HEK293T (cell line): Measurements from ENCODE around the gene EPHB1.

Experiments
- CTCF ChIA-PET: fragments of 350-600 bp; formaldehyde crosslinking; extraction: SDS; loops from one replicate; lab custom pipeline; 2021; ENCODE audit warnings: antibody characterized with exemption, inconsistent platforms; lab: Yijun Ruan, JAX
- POLR2A ChIA-PET: fragments of 350-600 bp; formaldehyde crosslinking; extraction: SDS; loops from one replicate; lab custom pipeline; 2020; ENCODE audit warnings: antibody characterized with exemption, inconsistent platforms; lab: Yijun Ruan, JAX
- DNase-seq: peaks from one replicate; pipeline ENCODE4 v3.0.0; 2012; ENCODE audit warnings: mixed read lengths; ENCODE audit errors: extremely low spot score
- ARNT ChIP-seq: fragments of 450-650 bp; IDR thresholded peaks from 2 replicates; pipeline ENCODE4 v1.6.1; 2017; ENCODE audit warnings: mild to moderate bottlenecking
- BHLHE40 ChIP-seq: fragments of 450-650 bp; IDR thresholded peaks from 2 replicates; pipeline ENCODE4 v1.6.1; 2016; ENCODE audit warnings: mild to moderate bottlenecking, moderate library complexity, borderline replicate concordance
- CTBP1 ChIP-seq: fragments of 450-650 bp; IDR thresholded peaks from 2 replicates; pipeline ENCODE4 v1.6.1; 2016; ENCODE audit warnings: borderline replicate concordance
- ELF4 ChIP-seq: fragments of 450-650 bp; IDR thresholded peaks from 2 replicates; pipeline ENCODE4 v1.6.1; 2017; ENCODE audit warnings: antibody characterized with exemption
- FOXA1 ChIP-seq: fragments of 450-650 bp; IDR thresholded peaks from 2 replicates; pipeline ENCODE4 v1.6.1; 2016; ENCODE audit warnings: mild to moderate bottlenecking
- FOXK2 ChIP-seq: fragments of 450-650 bp; IDR thresholded peaks from 2 replicates; pipeline ENCODE4 v1.6.1; 2016; ENCODE audit warnings: mild to moderate bottlenecking
- FOXM1 ChIP-seq: fragments of 450-650 bp; IDR thresholded peaks from 2 replicates; pipeline ENCODE4 v1.6.1; 2017; ENCODE audit warnings: mild to moderate bottlenecking, borderline replicate concordance
- HDGF ChIP-seq: fragments of 450-650 bp; IDR thresholded peaks from 2 replicates; pipeline ENCODE4 v1.6.1; 2017; ENCODE audit warnings: antibody characterized with exemption, borderline replicate concordance
- L3MBTL2 ChIP-seq: fragments of 450-650 bp; conservative IDR thresholded peaks from 2 replicates; pipeline ENCODE4 v1.6.1; 2016; ENCODE audit warnings: mild to moderate bottlenecking
- LEF1 ChIP-seq: fragments of 450-650 bp; IDR thresholded peaks from 2 replicates; pipeline ENCODE4 v1.6.1; 2017; ENCODE audit warnings: mild to moderate bottlenecking, borderline replicate concordance
- NFRKB ChIP-seq: fragments of 450-650 bp; IDR thresholded peaks from 2 replicates; pipeline ENCODE4 v1.6.1; 2016; ENCODE audit warnings: mild to moderate bottlenecking, moderate library complexity
- PKNOX1 ChIP-seq: fragments of 450-650 bp; IDR thresholded peaks from 2 replicates; pipeline ENCODE4 v1.6.1; 2016
- SP1 ChIP-seq: fragments of 450-650 bp; IDR thresholded peaks from 2 replicates; pipeline ENCODE4 v1.6.1; 2017
- SUZ12 ChIP-seq: fragments of 450-650 bp; IDR thresholded peaks from 2 replicates; pipeline ENCODE4 v1.6.1; 2016; ENCODE audit warnings: mild to moderate bottlenecking
- TARDBP ChIP-seq: fragments of 450-650 bp; IDR thresholded peaks from 2 replicates; pipeline ENCODE4 v1.6.1; 2016
- ZNF384 ChIP-seq: fragments of 450-650 bp; IDR thresholded peaks from 2 replicates; pipeline ENCODE4 v1.6.1; 2016

Gene EPHB1

GRCh38 chr3:135068011-135068410 lies 273.0 kb downstream of the EPHB1 start:
- no peak for TF ChIP-seq PKNOX1
- no peak for TF ChIP-seq NFRKB
- TF ChIP-seq TARDBP = no peak
- DNase-seq = no peak
- ChIA-PET POLR2A (no interaction called here), CTCF (no interaction called here)

- no peak for DNase-seq
- ChIA-PET CTCF (no interaction called here), POLR2A (no interaction called here)
- no peak for TF ChIP-seq HDGF
- TF ChIP-seq BHLHE40 = no peak
- no peak for TF ChIP-seq CTBP1
- no peak for TF ChIP-seq FOXK2
- TF ChIP-seq ARNT = no peak
- TF ChIP-seq ELF4 = no peak
- no peak for TF ChIP-seq SUZ12
- no peak for TF ChIP-seq FOXM1
- TF ChIP-seq ZNF384 = no peak
- TF ChIP-seq PKNOX1 = no peak
- no peak for TF ChIP-seq L3MBTL2
- no peak for TF ChIP-seq FOXA1
- TF ChIP-seq TARDBP = no peak
- TF ChIP-seq NFRKB = no peak
- no peak for TF ChIP-seq SP1
Observed at GRCh38 chr3:135069406-135069805, 274.3 kb downstream of the EPHB1 start.

GRCh38 chr3:135071483-135071882 lies 276.4 kb downstream of the EPHB1 start:
- TF ChIP-seq ARNT (no peak), CTBP1 (no peak), SUZ12 (no peak)
- ChIA-PET POLR2A (no interaction called here), CTCF (no interaction called here)
- no peak for DNase-seq

- ChIA-PET POLR2A (no interaction called here), CTCF (no interaction called here)
- TF ChIP-seq ZNF384 (no peak), SUZ12 (no peak), L3MBTL2 (no peak), FOXM1 (no peak), HDGF (no peak), PKNOX1 (no peak), FOXA1 (no peak), LEF1 (no peak), ARNT (no peak), BHLHE40 (no peak)
Observed at GRCh38 chr3:135072431-135072830, 277.4 kb downstream of the EPHB1 start.

GRCh38 chr3:135075157-135075556 lies 280.1 kb downstream of the EPHB1 start:
- no peak for TF ChIP-seq LEF1
- no peak for TF ChIP-seq FOXK2
- TF ChIP-seq NFRKB = no peak
- TF ChIP-seq CTBP1 = no peak
- ChIA-PET CTCF (no interaction called here), POLR2A (no interaction called here)
- no peak for DNase-seq

More at GRCh38 chr3:135072431-135072830, 277.4 kb downstream of the EPHB1 start:
- no peak for DNase-seq

GRCh38 chr3:135076341-135076740 lies 281.3 kb downstream of the EPHB1 start:
- no peak for TF ChIP-seq SUZ12
- TF ChIP-seq NFRKB = no peak
- TF ChIP-seq BHLHE40 = no peak
- TF ChIP-seq ARNT = no peak
- TF ChIP-seq LEF1 = no peak
- TF ChIP-seq HDGF = no peak
- TF ChIP-seq FOXM1 = no peak
- TF ChIP-seq L3MBTL2 = no peak
- TF ChIP-seq CTBP1 = no peak
- TF ChIP-seq ZNF384 = no peak
- no peak for TF ChIP-seq FOXA1
- TF ChIP-seq PKNOX1 = no peak

GRCh38 chr3:135077186-135077585 lies 282.1 kb downstream of the EPHB1 start:
- CTCF ChIA-PET = interaction anchor here (0.6 kb wide), 1 partner anchor 17 kb away, joined by 4 read pairs; no protein-coding TSS in a partner anchor
- no peak for TF ChIP-seq SUZ12
- DNase-seq = no peak
- POLR2A ChIA-PET = no interaction called here

More at GRCh38 chr3:135076341-135076740, 281.3 kb downstream of the EPHB1 start:
- no peak for DNase-seq
- POLR2A ChIA-PET = no interaction called here
- CTCF ChIA-PET = no interaction called here
